Measurements from ENCODE around the gene ATPAF1. TPM values are rescaled to one million over a fixed set of nuclear protein-coding genes. Genes with fewer than 3 reads are reported as not detected.
A peak's percentile ranks its signal among the peaks of the same experiment; 100 is the strongest.

Gene ATPAF1
- total RNA-seq, 1 donor from 2014 or later = 79.3 TPM

DNA sequence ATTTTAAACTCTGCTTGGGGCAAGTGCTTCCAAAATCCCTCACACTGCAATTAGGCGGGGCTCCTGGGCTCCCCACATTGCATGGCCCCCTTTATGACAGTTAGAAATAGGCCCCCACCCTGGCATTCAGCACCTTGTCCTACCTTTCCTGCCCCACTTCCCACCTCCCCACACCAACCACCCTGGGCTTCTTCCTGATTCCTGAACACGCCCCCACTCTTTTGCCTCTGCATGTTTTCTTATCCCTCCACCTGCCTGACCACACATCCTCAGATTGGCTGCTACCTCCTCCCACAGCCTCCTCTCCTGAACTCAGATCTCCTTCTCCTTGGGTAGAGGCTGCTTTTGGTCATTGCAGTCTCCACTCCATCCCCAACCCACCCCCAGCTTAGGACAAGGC is 53.1 kb downstream of the ATPAF1 start:
- H3K27me3 Mint-ChIP-seq (ENCODE audit: insufficient read depth, low read depth) = peaks cover 5% of the 10 kb centered on the region
- Histone ChIP-seq H3K4me3 (no peak overlapping the region), H3K36me3 (no peaks in the 10 kb centered on the region), H3F3A (ENCODE audit: low read depth) (peaks cover 30% of the 10 kb centered on the region), H3K4me2 (no peak overlapping the region), H3K9me3 (ENCODE audit: low read depth) (no peaks in the 10 kb centered on the region), H2AFZ (replicated peaks) (no peak overlapping the region), H4K20me1 (ENCODE audit: low read depth) (no peaks in the 10 kb centered on the region), H3K4me1 (peaks cover 28% of the 10 kb centered on the region), H3K27me3 (peaks cover 31% of the 10 kb centered on the region), H3K27ac (no peak overlapping the region), H3K9ac (no peak overlapping the region), H3K79me2 (ENCODE audit: low read depth) (no peaks in the 10 kb centered on the region)
- TF ChIP-seq, protein P1, sequence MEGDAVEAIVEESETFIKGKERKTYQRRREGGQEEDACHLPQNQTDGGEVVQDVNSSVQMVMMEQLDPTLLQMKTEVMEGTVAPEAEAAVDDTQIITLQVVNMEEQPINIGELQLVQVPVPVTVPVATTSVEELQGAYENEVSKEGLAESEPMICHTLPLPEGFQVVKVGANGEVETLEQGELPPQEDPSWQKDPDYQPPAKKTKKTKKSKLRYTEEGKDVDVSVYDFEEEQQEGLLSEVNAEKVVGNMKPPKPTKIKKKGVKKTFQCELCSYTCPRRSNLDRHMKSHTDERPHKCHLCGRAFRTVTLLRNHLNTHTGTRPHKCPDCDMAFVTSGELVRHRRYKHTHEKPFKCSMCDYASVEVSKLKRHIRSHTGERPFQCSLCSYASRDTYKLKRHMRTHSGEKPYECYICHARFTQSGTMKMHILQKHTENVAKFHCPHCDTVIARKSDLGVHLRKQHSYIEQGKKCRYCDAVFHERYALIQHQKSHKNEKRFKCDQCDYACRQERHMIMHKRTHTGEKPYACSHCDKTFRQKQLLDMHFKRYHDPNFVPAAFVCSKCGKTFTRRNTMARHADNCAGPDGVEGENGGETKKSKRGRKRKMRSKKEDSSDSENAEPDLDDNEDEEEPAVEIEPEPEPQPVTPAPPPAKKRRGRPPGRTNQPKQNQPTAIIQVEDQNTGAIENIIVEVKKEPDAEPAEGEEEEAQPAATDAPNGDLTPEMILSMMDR (IDR thresholded peaks at IDR 0.05) = no peak
- TF ChIP-seq EZH2phosphoT487 (IDR thresholded peaks at IDR 0.05) (no peak), EZH2 (IDR thresholded peaks at IDR 0.05) (no peak)
- DNase-seq (ENCODE audit: low spot score) = no peak
- no peaks in the 10 kb centered on the region for H3K9me3 Mint-ChIP-seq
- no peak overlapping the region for H3K27ac Mint-ChIP-seq
- peaks cover 2% of the 10 kb centered on the region for H3K36me3 Mint-ChIP-seq
- H3K4me3 Mint-ChIP-seq = peak overlapping the region; percentile 82
- H3K4me1 Mint-ChIP-seq = peaks cover 23% of the 10 kb centered on the region

DNA sequence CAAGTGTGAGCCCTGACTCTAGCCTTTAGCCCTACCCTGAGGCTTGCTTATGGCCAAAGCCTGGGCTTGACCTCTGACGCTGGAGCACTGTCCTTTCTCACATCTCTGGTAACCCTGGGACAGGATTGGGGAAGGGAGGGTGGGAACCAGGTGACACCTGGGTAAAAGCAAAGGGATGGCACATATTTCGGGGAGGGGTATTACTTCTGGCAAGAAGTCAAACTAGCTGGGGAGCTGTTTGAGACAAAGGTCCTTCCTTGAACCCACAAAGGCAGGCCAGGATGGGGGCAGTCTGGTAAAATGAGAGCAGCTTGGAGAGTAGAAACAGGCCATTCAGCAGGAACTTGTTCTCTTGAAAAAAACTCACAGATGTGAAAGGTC is 53.6 kb downstream of the ATPAF1 start:
- no peak overlapping the region for H3K4me3 ChIP-seq
- H3K9me3 ChIP-seq (ENCODE audit: low read depth) = no peaks in the 10 kb centered on the region
- H3K27ac Mint-ChIP-seq = no peak overlapping the region
- no peak for DNase-seq (ENCODE audit: low spot score)
- no peaks in the 10 kb centered on the region for H3K79me2 ChIP-seq (ENCODE audit: low read depth)
- H3K27me3 ChIP-seq = peaks cover 30% of the 10 kb centered on the region
- H3K4me1 Mint-ChIP-seq = peaks cover 23% of the 10 kb centered on the region
- H3K4me2 ChIP-seq = peak overlapping the region; percentile 71
- no peak overlapping the region for H3K27ac ChIP-seq
- H3K9ac ChIP-seq = no peak overlapping the region
- peaks cover 2% of the 10 kb centered on the region for H3K36me3 Mint-ChIP-seq
- H3K4me1 ChIP-seq = peaks cover 28% of the 10 kb centered on the region
- H3K4me3 Mint-ChIP-seq = peak overlapping the region; percentile 82
- peaks cover 5% of the 10 kb centered on the region for H3K27me3 Mint-ChIP-seq (ENCODE audit: insufficient read depth, low read depth)
- no peaks in the 10 kb centered on the region for H4K20me1 ChIP-seq (ENCODE audit: low read depth)
- H3F3A ChIP-seq (ENCODE audit: low read depth) = peaks cover 30% of the 10 kb centered on the region
- TF ChIP-seq EZH2 (IDR thresholded peaks at IDR 0.05) (no peak), EZH2phosphoT487 (IDR thresholded peaks at IDR 0.05) (no peak)
- TF ChIP-seq, protein P1 (IDR thresholded peaks at IDR 0.05) = no peak
- no peaks in the 10 kb centered on the region for H3K9me3 Mint-ChIP-seq
- H2AFZ ChIP-seq (replicated peaks) = no peak overlapping the region
- H3K36me3 ChIP-seq = no peaks in the 10 kb centered on the region

DNA sequence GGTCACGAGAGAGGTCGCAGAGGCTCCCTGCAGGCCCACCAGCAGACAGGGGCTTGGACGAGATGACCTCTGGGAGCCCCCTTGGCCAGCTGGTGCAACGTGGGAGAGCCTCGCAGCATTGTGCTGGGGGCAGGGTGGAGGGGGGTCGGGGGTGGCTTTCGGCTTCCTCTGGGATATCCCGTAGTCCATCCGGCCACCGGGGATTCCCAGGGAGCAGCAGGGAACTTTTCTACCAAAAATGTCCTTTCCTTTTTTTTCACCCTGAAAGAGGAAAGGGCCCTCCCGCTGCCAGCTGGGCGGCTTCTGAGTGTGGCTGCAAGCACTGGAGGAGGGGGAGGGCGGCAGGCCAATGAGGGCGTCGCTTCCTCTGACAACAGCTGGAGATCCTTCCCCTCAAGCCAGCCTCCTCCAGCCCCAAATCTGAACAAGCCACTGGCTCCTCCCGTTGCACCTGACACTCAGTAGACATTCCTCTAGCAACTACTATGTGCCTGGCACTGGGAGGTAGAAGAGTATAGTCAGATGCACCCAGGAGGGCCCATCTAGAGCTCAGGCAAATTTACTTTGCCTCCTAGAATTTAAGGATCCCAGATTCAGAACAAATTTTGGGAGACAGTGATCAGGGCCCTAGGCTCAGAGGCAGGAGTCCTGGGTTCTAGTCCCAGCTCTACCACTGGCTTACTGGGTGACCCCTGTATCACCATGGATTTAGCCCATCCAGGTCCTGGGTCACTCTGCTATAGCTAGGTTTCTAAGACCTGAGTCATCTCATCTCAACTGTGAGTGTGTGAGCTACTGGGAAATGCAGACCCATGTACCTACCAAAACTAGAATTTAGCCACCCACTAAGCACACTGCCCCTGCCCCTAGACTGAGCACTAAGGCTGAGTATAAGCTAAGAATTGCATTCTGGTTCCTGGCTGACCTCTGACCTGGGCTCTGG is 54.2 kb downstream of the ATPAF1 start:
- Mint-ChIP-seq H3K27ac (peak overlapping the region; percentile 92), H3K4me3 (peak overlapping the region; percentile 63), H3K9me3 (no peaks in the 10 kb centered on the region), H3K27me3 (ENCODE audit: insufficient read depth, low read depth) (peaks cover 5% of the 10 kb centered on the region), H3K4me1 (peaks cover 23% of the 10 kb centered on the region), H3K36me3 (peaks cover 2% of the 10 kb centered on the region)
- TF ChIP-seq, protein P1 (IDR thresholded peaks at IDR 0.05) = no peak
- TF ChIP-seq EZH2phosphoT487 (IDR thresholded peaks at IDR 0.05) (no peak), EZH2 (IDR thresholded peaks at IDR 0.05) (no peak)
- Histone ChIP-seq H3K4me3 (peak overlapping the region; percentile 17), H4K20me1 (ENCODE audit: low read depth) (no peaks in the 10 kb centered on the region), H3K27me3 (peaks cover 23% of the 10 kb centered on the region), H3K27ac (peak overlapping the region; percentile 17), H2AFZ (replicated peaks) (peak overlapping the region; percentile 37), H3F3A (ENCODE audit: low read depth) (peaks cover 30% of the 10 kb centered on the region), H3K4me2 (peak overlapping the region; percentile 71), H3K36me3 (no peaks in the 10 kb centered on the region), H3K9me3 (ENCODE audit: low read depth) (no peaks in the 10 kb centered on the region), H3K9ac (no peak overlapping the region), H3K79me2 (ENCODE audit: low read depth) (no peaks in the 10 kb centered on the region), H3K4me1 (peaks cover 28% of the 10 kb centered on the region)
- peak; percentile 83 for DNase-seq (ENCODE audit: low spot score)

Measured in neural progenitor cell (in vitro differentiated cells).